ENCODE data around the gene SYNE2. TPM values are rescaled to one million over a fixed set of nuclear protein-coding genes. Genes with fewer than 3 reads are reported as not detected.

The SYNE2 gene
- total RNA-seq, 1 donor from 2014 or later, result 28.4 TPM

DNA sequence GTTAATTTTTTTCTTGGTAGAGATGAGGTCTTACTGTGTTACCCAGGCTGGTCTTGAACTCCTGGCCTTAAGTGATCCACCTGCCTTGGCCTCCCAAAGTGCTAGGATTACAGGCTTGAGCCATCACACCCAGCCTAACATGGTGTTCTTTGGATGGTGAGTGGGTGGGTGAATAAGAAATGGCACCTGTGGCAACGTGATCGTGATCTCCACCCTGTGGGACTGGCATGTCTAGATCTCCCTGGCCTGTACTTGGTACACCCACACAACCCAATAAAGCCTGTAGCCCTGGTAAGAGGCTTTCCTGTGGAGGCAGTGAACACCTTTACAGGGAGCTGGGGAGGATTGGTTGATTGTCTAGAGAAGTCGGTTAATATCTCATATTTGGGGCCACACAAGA lies 25.2 kb downstream of the SYNE2 start:
- Mint-ChIP-seq H3K27me3 (ENCODE audit: unreplicated experiment) (no peaks in the 10 kb centered on the region), H3K36me3 (ENCODE audit: unreplicated experiment) (no peaks in the 10 kb centered on the region), H3K4me3 (ENCODE audit: unreplicated experiment) (no peak overlapping the region), H3K4me1 (ENCODE audit: unreplicated experiment) (peaks cover 31% of the 10 kb centered on the region), H3K9me3 (ENCODE audit: unreplicated experiment) (no peaks in the 10 kb centered on the region), H3K27ac (ENCODE audit: unreplicated experiment) (no peak overlapping the region)
- TF ChIP-seq, protein P1, sequence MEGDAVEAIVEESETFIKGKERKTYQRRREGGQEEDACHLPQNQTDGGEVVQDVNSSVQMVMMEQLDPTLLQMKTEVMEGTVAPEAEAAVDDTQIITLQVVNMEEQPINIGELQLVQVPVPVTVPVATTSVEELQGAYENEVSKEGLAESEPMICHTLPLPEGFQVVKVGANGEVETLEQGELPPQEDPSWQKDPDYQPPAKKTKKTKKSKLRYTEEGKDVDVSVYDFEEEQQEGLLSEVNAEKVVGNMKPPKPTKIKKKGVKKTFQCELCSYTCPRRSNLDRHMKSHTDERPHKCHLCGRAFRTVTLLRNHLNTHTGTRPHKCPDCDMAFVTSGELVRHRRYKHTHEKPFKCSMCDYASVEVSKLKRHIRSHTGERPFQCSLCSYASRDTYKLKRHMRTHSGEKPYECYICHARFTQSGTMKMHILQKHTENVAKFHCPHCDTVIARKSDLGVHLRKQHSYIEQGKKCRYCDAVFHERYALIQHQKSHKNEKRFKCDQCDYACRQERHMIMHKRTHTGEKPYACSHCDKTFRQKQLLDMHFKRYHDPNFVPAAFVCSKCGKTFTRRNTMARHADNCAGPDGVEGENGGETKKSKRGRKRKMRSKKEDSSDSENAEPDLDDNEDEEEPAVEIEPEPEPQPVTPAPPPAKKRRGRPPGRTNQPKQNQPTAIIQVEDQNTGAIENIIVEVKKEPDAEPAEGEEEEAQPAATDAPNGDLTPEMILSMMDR (IDR thresholded peaks at IDR 0.05), result no peak
- no peak for DNase-seq (ENCODE audit: extremely low spot score, unreplicated experiment)

DNA sequence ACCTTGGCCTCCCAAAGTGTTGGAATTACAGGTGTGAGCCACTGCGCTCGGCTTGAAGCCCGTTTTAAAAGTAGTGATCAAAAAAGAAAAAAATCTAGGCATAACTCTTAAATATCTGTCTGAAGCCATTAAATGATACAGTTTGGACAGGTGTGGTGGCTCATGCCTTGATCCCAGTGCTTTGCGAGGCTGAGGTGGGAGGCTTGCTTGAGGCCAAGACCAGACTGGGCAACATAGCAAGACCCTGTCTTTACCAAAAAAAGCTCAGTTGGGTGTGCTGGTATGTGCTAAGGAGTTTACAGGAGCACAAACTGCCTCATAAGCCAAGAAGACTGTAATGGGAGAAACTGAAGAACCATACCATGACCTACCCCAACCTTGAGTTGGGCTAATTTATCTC lies 26.0 kb downstream of the SYNE2 start:
- H3K4me3 Mint-ChIP-seq (ENCODE audit: unreplicated experiment), result no peak overlapping the region
- H3K9me3 Mint-ChIP-seq (ENCODE audit: unreplicated experiment), result no peaks in the 10 kb centered on the region
- TF ChIP-seq, protein P1 (IDR thresholded peaks at IDR 0.05), result no peak
- H3K27me3 Mint-ChIP-seq (ENCODE audit: unreplicated experiment), result no peaks in the 10 kb centered on the region
- H3K36me3 Mint-ChIP-seq (ENCODE audit: unreplicated experiment), result no peaks in the 10 kb centered on the region
- no peak overlapping the region for H3K27ac Mint-ChIP-seq (ENCODE audit: unreplicated experiment)
- DNase-seq (ENCODE audit: extremely low spot score, unreplicated experiment), result no peak
- H3K4me1 Mint-ChIP-seq (ENCODE audit: unreplicated experiment), result peaks cover 31% of the 10 kb centered on the region

DNA sequence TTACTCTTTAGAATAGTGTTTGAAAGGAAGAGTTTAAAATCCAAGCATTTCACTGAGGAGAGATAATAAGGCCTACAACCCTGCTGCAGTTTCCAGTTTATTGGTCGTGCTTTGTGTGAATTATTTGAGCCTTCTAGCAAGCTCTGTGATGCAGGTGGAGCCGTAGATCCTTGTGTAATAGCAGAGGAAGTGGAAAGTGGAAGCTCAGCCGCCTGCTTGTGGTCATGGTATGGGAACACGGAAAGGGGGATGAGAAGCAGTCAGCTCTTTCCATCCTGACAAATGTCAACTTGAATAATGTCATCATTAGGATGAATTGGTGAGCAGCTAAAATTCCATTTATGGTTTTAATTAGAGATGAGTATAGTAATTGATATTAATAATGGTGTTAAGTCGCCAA lies 29.1 kb downstream of the SYNE2 start:
- Mint-ChIP-seq H3K4me1 (ENCODE audit: unreplicated experiment) (peaks cover 9% of the 10 kb centered on the region), H3K27ac (ENCODE audit: unreplicated experiment) (no peak overlapping the region), H3K36me3 (ENCODE audit: unreplicated experiment) (no peaks in the 10 kb centered on the region), H3K4me3 (ENCODE audit: unreplicated experiment) (no peak overlapping the region), H3K9me3 (ENCODE audit: unreplicated experiment) (no peaks in the 10 kb centered on the region), H3K27me3 (ENCODE audit: unreplicated experiment) (no peaks in the 10 kb centered on the region)
- no peak for DNase-seq (ENCODE audit: extremely low spot score, unreplicated experiment)
- TF ChIP-seq, protein P1 (IDR thresholded peaks at IDR 0.05), result no peak

DNA sequence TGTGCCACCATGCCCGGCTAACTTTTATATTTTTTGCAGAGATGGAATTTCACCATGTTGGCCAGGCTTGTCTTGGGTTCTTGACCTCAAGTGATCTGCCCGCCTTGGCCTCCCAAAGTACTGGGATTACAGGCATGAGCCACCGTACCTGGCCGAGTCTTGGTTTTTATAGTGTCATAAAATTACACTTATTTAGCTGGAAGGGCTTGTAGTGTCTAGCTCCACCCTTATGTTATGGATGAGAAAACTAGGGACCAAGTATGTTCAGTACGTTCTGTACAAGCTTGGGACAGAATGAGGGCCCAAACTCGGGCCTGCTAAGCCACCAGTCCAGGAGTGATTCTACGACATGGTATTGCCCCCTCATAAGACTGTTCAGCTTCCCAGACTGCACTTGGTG lies 35.1 kb downstream of the SYNE2 start:
- Mint-ChIP-seq H3K4me1 (ENCODE audit: unreplicated experiment) (peaks cover 22% of the 10 kb centered on the region), H3K27ac (ENCODE audit: unreplicated experiment) (no peak overlapping the region), H3K9me3 (ENCODE audit: unreplicated experiment) (no peaks in the 10 kb centered on the region), H3K4me3 (ENCODE audit: unreplicated experiment) (no peak overlapping the region), H3K36me3 (ENCODE audit: unreplicated experiment) (peaks cover 2% of the 10 kb centered on the region), H3K27me3 (ENCODE audit: unreplicated experiment) (no peaks in the 10 kb centered on the region)
- no peak for DNase-seq (ENCODE audit: extremely low spot score, unreplicated experiment)
- TF ChIP-seq, protein P1 (IDR thresholded peaks at IDR 0.05), result no peak

DNA sequence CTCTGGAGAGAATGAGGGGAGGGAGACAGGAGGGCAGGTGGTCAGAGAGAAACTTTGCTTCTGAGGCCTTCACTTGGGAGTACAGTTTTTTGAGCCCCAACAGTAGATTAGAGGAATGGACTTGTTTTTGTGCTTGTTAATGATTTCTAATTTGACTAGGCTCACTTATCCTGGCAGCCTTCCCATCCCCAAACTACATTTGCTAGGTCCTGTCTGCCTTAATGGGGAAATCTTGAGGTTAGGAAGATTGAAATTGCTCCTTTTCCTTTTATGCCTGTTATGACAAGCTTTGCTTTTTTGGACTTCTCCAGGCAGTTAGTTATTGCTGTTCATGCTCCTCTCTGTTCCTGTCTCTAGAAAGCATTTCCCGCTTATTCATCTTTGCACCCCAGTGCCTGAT lies 37.7 kb downstream of the SYNE2 start:
- DNase-seq (ENCODE audit: extremely low spot score, unreplicated experiment), result no peak
- Mint-ChIP-seq H3K27me3 (ENCODE audit: unreplicated experiment) (no peaks in the 10 kb centered on the region), H3K4me1 (ENCODE audit: unreplicated experiment) (peaks cover 43% of the 10 kb centered on the region), H3K9me3 (ENCODE audit: unreplicated experiment) (no peaks in the 10 kb centered on the region), H3K27ac (ENCODE audit: unreplicated experiment) (no peak overlapping the region), H3K36me3 (ENCODE audit: unreplicated experiment) (peaks cover 2% of the 10 kb centered on the region), H3K4me3 (ENCODE audit: unreplicated experiment) (no peak overlapping the region)
- TF ChIP-seq, protein P1 (IDR thresholded peaks at IDR 0.05), result no peak

All from osteocyte (in vitro differentiated cells).